ENCODE results near the gene NSFL1C. TPM values are rescaled to one million over a fixed set of nuclear protein-coding genes. Genes with fewer than 3 reads are reported as not detected.

NSFL1C gene
- total and polyA plus RNA-seq, 9 of the 15 experiments (the other 6 are each of a cell fraction or from before 2014, with no cell fraction given), result 20.8 to 119 (median 47.0) TPM

GRCh38 chr20:1466211-1467081 is at the start of gene NSFL1C (continued):
- no peak for TF ChIP-seq MITF (IDR thresholded peaks at IDR 0.05)
- TF ChIP-seq ZNF174 (CRISPR knock-in tag; IDR thresholded peaks at IDR 0.05), result no peak
- peak; percentile 67 for TF ChIP-seq HNRNPLL (IDR thresholded peaks at IDR 0.05; ENCODE audit: low read depth, low read length, poor library complexity, severe bottlenecking)
- 0 out of 2 replicates have a peak, but pooled peaks have one; percentile 86 for TF ChIP-seq RBM17 (IDR thresholded peaks at IDR 0.05; ENCODE audit: borderline replicate concordance, low read depth, low read length)
- no peak for TF ChIP-seq TAF15 (IDR thresholded peaks at IDR 0.05; ENCODE audit: low read depth, low read length)
- peak; percentile 80 for TF ChIP-seq POLR2A (conservative IDR thresholded peaks at IDR 0.05)
- peak in 1 of 2 experiments; percentile 88; a peak in 2 of 4 replicates for TF ChIP-seq TRIM24 (IDR thresholded peaks at IDR 0.05)
- peak; percentile 90 for TF ChIP-seq CCNT2 (IDR thresholded peaks at IDR 0.05; ENCODE audit: borderline replicate concordance, extremely low read depth, insufficient read length, low read depth, low read length)
- peak; percentile 45; the same call in 1 of the 2 replicates for TF ChIP-seq STAG1 (CRISPR knock-in tag; IDR thresholded peaks at IDR 0.05; ENCODE audit: borderline replicate concordance)
- peak in 1 of 2 experiments; percentile 75; a peak in 2 of 4 replicates for TF ChIP-seq MNT (conservative IDR thresholded peaks at IDR 0.05)
- TF ChIP-seq E2F4 (CRISPR knock-in tag; IDR thresholded peaks at IDR 0.05; ENCODE audit: low read depth), result no peak
- peak; percentile 67 to 88 (median 82) for TF ChIP-seq CTCF (IDR thresholded peaks at IDR 0.05 in 2 of 3, conservative IDR thresholded peaks at IDR 0.05 in 1 of 3; ENCODE audit: insufficient read depth in 2 of 3, low read depth in 1 of 3, low read length in 3 of 3)
- no peak for TF ChIP-seq ZC3H8 (IDR thresholded peaks at IDR 0.05)
- peak; percentile 36; the same call in 1 of the 2 replicates for TF ChIP-seq THAP12 (CRISPR knock-in tag; IDR thresholded peaks at IDR 0.05)
- no peak for TF ChIP-seq ZFP1 (CRISPR knock-in tag; IDR thresholded peaks at IDR 0.05)
- TF ChIP-seq KHSRP (IDR thresholded peaks at IDR 0.05), result no peak
- TF ChIP-seq NR3C1 (CRISPR knock-in tag; IDR thresholded peaks at IDR 0.05), result peak; percentile 92
